Measurements from ENCODE around the gene CLCN2. TPM values are rescaled to one million over a fixed set of nuclear protein-coding genes. Genes with fewer than 3 reads are reported as not detected.

CLCN2 gene
- total RNA-seq, 1 experiment from 2014 or later = 13.0 TPM

- no peak for DNase-seq
- no peaks in the 10 kb centered on the region for H3F3A ChIP-seq (ENCODE audit: low read length, unreplicated experiment)
- intact Hi-C loops (cut with micrococcal nuclease) = no loop called here
- H3K4me1 ChIP-seq (ENCODE audit: insufficient read depth, low read length) = no peaks in the 10 kb centered on the region
- no peaks in the 10 kb centered on the region for H3K36me3 ChIP-seq (ENCODE audit: low read depth, low read length)
- ATAC-seq = no peak
- H3K79me2 ChIP-seq (ENCODE audit: low read length) = no peaks in the 10 kb centered on the region
- H3K4me3 ChIP-seq (ENCODE audit: low read length) = no peak overlapping the region
- H3K9me2 ChIP-seq (replicated peaks; ENCODE audit: low read length) = no peaks in the 10 kb centered on the region
- H3K4me2 ChIP-seq (ENCODE audit: low read length) = no peak overlapping the region
- CTCF ChIA-PET = no interaction called here
- no peak overlapping the region for H3K9ac ChIP-seq (ENCODE audit: low read length)
- no peaks in the 10 kb centered on the region for H4K20me1 ChIP-seq (ENCODE audit: low read length)
- no peak overlapping the region for H2AFZ ChIP-seq (ENCODE audit: low read length)
- TF ChIP-seq EZH2 (IDR thresholded peaks at IDR 0.05; ENCODE audit: low read length, unreplicated experiment) (no peak), EZH2phosphoT487 (IDR thresholded peaks at IDR 0.05; ENCODE audit: borderline replicate concordance, low read length) (no peak), CTCF (conservative IDR thresholded peaks at IDR 0.05; ENCODE audit: low read depth, low read length) (no peak)
- no peaks in the 10 kb centered on the region for H3K9me3 ChIP-seq (ENCODE audit: low read length)
- no peak overlapping the region for H3K27ac ChIP-seq (ENCODE audit: low read length)
- POLR2A ChIA-PET (ENCODE audit: unreplicated experiment) = no interaction called here
- no TSS peak for BruUV-seq (replicated peaks)
- H3K27me3 ChIP-seq (ENCODE audit: low read length) = peaks cover 38% of the 10 kb centered on the region
Observed at GRCh38 chr3:184389935-184390528, 28.6 kb upstream of the CLCN2 start.

- H3K79me2 ChIP-seq (ENCODE audit: low read length) = no peaks in the 10 kb centered on the region
- H3K4me2 ChIP-seq (ENCODE audit: low read length) = no peak overlapping the region
- DNase-seq (no peak), ATAC-seq (no peak)
- no peaks in the 10 kb centered on the region for H3K9me3 ChIP-seq (ENCODE audit: low read length)
- H3K27ac ChIP-seq (ENCODE audit: low read length) = no peak overlapping the region
- no TSS peak for BruUV-seq (replicated peaks)
- H3K4me3 ChIP-seq (ENCODE audit: low read length) = no peak overlapping the region
- H3K9ac ChIP-seq (ENCODE audit: low read length) = no peak overlapping the region
- H3F3A ChIP-seq (ENCODE audit: low read length, unreplicated experiment) = no peaks in the 10 kb centered on the region
- H3K4me1 ChIP-seq (ENCODE audit: insufficient read depth, low read length) = no peaks in the 10 kb centered on the region
- CTCF ChIA-PET = no interaction called here
- peaks cover 32% of the 10 kb centered on the region for H3K27me3 ChIP-seq (ENCODE audit: low read length)
- no peak overlapping the region for H2AFZ ChIP-seq (ENCODE audit: low read length)
- no peaks in the 10 kb centered on the region for H4K20me1 ChIP-seq (ENCODE audit: low read length)
- no peaks in the 10 kb centered on the region for H3K36me3 ChIP-seq (ENCODE audit: low read depth, low read length)
- intact Hi-C loops (cut with micrococcal nuclease) = no loop called here
- no peaks in the 10 kb centered on the region for H3K9me2 ChIP-seq (replicated peaks; ENCODE audit: low read length)
- TF ChIP-seq EZH2phosphoT487 (IDR thresholded peaks at IDR 0.05; ENCODE audit: borderline replicate concordance, low read length) (no peak), EZH2 (IDR thresholded peaks at IDR 0.05; ENCODE audit: low read length, unreplicated experiment) (no peak), CTCF (conservative IDR thresholded peaks at IDR 0.05; ENCODE audit: low read depth, low read length) (no peak)
- POLR2A ChIA-PET (ENCODE audit: unreplicated experiment) = no interaction called here
Observed at GRCh38 chr3:184389384-184389783, 28.0 kb upstream of the CLCN2 start.

GRCh38 chr3:184388936-184389230 is 27.5 kb upstream of the CLCN2 start:
- Histone ChIP-seq H3K79me2 (ENCODE audit: low read length) (no peaks in the 10 kb centered on the region), H3K27ac (ENCODE audit: low read length) (no peak overlapping the region), H3K9ac (ENCODE audit: low read length) (no peak overlapping the region), H3K4me2 (ENCODE audit: low read length) (no peak overlapping the region), H3K9me3 (ENCODE audit: low read length) (no peaks in the 10 kb centered on the region), H3K27me3 (ENCODE audit: low read length) (peaks cover 28% of the 10 kb centered on the region), H3K9me2 (replicated peaks; ENCODE audit: low read length) (no peaks in the 10 kb centered on the region), H3K36me3 (ENCODE audit: low read depth, low read length) (no peaks in the 10 kb centered on the region), H2AFZ (ENCODE audit: low read length) (no peak overlapping the region), H4K20me1 (ENCODE audit: low read length) (no peaks in the 10 kb centered on the region), H3F3A (ENCODE audit: low read length, unreplicated experiment) (no peaks in the 10 kb centered on the region), H3K4me1 (ENCODE audit: insufficient read depth, low read length) (no peaks in the 10 kb centered on the region), H3K4me3 (ENCODE audit: low read length) (no peak overlapping the region)
- ATAC-seq = no peak
- POLR2A ChIA-PET (ENCODE audit: unreplicated experiment) = no interaction called here
- no peak for DNase-seq
- BruUV-seq (replicated peaks) = no TSS peak
- intact Hi-C loops (cut with micrococcal nuclease) = no loop called here
- TF ChIP-seq EZH2phosphoT487 (IDR thresholded peaks at IDR 0.05; ENCODE audit: borderline replicate concordance, low read length) (no peak), EZH2 (IDR thresholded peaks at IDR 0.05; ENCODE audit: low read length, unreplicated experiment) (no peak), CTCF (conservative IDR thresholded peaks at IDR 0.05; ENCODE audit: low read depth, low read length) (no peak)
- CTCF ChIA-PET = no interaction called here

Data from PC-3 (cell line).